Hindlimb muscle (tissue), 1 donor: ENCODE data around the gene RNASE9. TPM values are rescaled to one million over a fixed set of nuclear protein-coding genes. Genes with fewer than 3 reads are reported as not detected.
"Not testable (repeated sequence)": the region's sequence is repeated elsewhere in the genome, so short reads cannot be mapped to it uniquely, and the experiment has no call there.

Experiments used
- DNase-seq: peaks from one replicate; pipeline ENCODE4 v3.0.0-alpha.2; 2013
- polyA plus RNA-seq: library from polyadenylated mRNA; unstranded; fragments of 120-200 nt; gene quantifications from one replicate; pipeline ENCODE4 v1.2.1, GENCODE V29; 2013; ENCODE audit not compliant: insufficient read length

RNASE9 gene
- polyA plus RNA-seq, 1 donor = not detected

- not testable (repeated sequence) for DNase-seq
These were observed 11.6 kb upstream of the RNASE9 start for GRCh38 chr14:20572382-20572990.

DNA sequence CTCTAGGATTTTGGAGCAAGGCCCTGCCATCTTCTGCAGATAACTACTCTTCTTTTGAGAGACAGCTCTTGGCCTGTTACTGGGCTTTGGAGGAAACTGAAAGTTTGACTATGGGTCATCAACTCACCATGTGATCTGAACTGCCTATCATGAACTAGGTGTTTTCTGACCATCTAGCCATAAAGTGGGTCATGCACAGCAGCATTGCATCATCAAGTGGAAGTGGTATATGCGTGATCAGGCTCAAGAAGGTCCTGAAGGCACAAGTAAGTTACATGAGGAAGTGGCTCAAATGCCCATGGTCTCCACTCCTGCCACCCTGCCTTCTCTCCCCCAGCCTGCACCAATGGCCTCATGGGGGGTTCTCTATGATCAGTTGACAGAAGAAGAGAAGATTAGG lies 9.9 kb upstream of the RNASE9 start:
- DNase-seq = not testable (repeated sequence)

- not testable (repeated sequence) for DNase-seq
These were observed 9.0 kb upstream of the RNASE9 start for GRCh38 chr14:20569865-20570264.

- DNase-seq = no peak
These were observed 8.2 kb upstream of the RNASE9 start for GRCh38 chr14:20569066-20569465.

DNA sequence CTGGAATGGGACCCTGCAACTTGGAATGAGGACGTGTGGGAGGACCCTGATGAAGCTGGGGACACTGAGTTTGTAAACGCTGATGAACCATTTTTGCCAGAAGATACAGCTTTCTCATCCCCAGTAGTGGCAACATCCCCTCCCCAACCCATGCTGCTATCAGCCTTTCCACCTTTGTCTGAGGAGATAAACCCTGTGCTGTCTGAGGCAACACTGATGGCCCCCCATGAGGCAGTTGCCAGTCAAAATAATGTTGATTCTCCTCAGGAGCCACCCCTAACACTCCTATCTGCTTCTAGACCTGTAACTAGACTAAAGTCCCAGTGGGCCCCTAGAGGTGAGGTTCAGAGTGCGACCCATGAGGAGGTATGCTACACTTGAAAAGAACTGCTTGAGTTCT lies 7.5 kb upstream of the RNASE9 start:
- DNase-seq = no peak

- not testable (repeated sequence) for DNase-seq
These were observed 6.4 kb upstream of the RNASE9 start for GRCh38 chr14:20567199-20567598.

DNA sequence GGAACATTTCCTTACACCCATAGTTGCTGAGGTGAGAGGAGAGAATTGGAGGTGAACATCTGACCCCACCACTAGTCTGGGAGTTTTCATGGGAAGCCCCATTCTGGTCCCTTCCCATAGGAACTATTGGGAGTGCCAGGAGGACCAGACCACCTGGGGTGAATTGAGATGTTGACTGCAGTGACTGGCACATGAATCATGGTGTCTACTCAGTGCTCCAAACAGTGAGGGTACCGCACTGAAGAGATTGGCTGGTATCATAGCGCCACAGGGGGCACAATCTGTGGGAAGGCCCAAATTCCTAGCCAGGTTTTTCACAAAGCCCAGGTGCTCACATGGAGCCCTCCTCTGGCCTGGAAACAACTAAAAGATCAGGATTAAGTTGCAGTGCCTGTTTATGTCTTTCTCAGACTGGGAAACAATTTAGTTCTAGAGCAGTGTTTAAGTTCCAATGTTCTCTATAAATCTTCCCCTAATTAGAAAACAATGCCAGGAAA lies 3.7 kb upstream of the RNASE9 start:
- DNase-seq = no peak

DNA sequence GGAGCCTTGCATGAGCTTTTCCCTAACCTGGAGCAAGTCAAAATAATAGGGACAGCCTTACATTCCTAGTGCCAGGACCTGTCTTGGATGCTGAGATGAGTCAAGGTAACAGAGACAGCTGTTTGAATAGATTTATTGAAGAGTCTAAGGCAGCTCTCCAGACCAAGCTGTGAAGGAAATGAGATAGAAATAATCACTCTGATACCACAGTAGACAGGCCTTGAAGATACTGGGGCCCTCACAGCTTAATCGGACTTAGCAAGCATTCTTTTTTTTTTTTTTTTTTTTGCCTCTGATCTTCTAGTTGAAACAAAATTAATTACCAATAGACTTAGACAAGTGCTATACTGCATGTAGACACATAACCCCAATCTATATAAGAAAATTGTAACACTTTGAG lies 3.1 kb upstream of the RNASE9 start:
- no peak for DNase-seq

DNA sequence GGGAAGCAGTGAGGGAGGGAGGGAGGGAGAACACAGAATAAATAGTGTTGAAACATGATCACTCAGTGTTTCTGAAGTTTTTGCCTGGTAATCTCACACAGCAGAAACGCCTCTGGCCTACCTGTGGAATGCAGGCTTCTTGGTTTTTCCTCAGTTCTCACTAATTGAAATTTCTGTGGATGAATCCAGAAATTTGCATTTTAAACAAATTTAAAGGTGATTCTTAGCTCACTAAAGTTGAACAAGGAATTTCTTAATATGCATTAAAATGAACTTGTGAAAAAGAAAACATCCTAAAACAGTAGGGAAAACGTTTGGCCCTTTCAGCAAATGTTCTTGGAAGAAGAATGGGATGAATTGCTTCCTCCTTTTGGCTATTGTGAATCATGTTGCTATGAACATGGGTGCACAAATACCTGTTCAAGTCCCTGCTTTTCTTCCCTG lies 1.4 kb downstream of the RNASE9 start:
- DNase-seq = no peak

DNA sequence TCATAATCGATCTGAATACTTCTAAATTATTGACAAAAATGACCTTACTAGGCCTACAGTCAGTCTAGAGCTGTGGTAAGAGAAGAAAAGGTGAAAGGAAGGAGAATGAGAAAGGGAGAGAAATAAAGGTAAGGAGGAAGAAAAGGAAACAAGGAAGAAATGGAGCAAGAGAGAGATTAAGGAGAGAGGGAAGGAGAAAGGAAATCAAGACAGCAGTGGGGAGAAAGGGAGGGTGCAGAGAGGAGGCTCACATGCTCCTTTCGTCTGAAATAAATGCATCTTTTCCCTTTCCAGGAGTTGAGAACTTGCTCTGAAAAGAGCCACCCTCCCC lies 3.7 kb downstream of the RNASE9 start:
- DNase-seq = no peak

GRCh38 chr14:20556500-20557211 lies 4.2 kb downstream of the RNASE9 start:
- DNase-seq = no peak

- DNase-seq = no peak
These were observed 5.0 kb downstream of the RNASE9 start for GRCh38 chr14:20555845-20556244.

GRCh38 chr14:20553024-20553423 lies 7.8 kb downstream of the RNASE9 start:
- no peak for DNase-seq

DNA sequence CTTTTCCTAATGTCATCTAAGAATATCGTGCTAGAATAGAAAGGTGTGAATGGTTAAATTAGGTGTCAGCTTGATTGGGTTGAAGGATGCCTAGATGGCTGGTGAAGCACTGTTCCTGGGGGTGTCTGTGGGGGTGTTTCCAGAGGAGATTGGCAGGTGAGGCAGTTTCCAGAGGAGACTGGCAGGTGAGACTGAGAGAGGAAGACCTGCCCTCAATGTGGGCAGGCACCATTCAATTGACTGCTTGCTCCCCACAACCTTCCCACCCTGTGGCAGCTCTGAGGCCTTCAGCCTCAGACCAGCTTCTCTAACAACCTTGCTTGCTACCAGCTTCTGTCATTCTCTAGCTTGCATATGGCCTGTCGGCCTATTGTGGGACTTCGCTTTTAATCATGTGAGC lies 9.2 kb downstream of the RNASE9 start:
- no peak for DNase-seq

GRCh38 chr14:20550926-20551325 lies 9.9 kb downstream of the RNASE9 start:
- DNase-seq = no peak

DNA sequence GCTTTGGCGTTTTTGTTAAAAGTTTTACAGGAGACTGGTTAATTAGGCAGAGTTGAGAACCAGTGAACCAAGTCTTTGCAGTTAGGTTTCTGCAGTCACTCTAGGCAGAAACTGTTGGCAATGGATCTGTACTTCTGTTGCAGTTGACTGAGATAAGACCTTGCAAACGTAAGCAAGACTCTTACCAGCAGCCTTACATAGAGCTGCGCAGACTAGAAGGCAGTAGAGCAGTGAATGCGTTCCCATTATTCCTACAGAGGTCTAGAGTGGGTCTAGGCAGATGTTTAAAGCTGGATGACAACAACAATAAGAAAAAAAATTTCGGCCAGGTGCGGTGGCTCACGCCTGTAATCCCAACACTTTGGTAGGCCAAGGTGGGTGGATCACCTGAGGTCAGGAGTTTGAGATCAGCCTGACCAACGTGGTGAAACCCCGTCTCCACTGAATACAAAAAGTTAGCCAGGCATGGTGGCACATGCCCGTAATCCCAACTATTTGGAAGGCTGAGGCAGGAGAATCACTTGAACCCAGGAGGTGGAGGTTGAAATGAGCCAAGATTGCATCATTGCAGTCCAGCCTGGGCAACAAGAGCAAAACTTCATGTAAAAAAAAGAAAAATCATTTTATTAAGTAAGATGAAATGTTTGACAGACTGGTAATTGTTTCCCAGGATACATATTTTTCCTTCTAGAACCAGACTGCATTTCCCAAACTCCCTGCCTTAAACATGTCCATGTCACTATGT lies 12.3 kb downstream of the RNASE9 start:
- no peak for DNase-seq

GRCh38 chr14:20546877-20547276 lies 14.0 kb downstream of the RNASE9 start:
- no peak for DNase-seq

DNA sequence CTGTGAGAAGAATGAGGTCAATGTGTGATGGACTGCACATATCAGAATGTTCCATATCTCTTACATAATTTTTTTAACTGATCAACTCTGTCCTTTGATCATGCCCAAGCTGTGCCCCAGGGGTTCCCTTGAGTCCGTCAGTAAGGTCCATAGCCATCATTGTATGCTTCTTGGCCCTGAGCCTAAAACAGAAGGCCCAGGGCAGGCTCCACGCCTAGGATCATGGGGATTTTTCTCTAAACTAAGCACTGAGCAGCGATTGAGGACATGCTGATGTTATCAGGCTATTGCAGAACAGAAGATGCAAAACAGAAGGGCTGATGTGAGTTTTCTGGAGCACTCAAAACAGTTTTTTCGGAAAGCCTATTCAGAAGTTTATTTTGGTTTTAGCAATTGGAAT lies 20.9 kb downstream of the RNASE9 start:
- DNase-seq = no peak

DNA sequence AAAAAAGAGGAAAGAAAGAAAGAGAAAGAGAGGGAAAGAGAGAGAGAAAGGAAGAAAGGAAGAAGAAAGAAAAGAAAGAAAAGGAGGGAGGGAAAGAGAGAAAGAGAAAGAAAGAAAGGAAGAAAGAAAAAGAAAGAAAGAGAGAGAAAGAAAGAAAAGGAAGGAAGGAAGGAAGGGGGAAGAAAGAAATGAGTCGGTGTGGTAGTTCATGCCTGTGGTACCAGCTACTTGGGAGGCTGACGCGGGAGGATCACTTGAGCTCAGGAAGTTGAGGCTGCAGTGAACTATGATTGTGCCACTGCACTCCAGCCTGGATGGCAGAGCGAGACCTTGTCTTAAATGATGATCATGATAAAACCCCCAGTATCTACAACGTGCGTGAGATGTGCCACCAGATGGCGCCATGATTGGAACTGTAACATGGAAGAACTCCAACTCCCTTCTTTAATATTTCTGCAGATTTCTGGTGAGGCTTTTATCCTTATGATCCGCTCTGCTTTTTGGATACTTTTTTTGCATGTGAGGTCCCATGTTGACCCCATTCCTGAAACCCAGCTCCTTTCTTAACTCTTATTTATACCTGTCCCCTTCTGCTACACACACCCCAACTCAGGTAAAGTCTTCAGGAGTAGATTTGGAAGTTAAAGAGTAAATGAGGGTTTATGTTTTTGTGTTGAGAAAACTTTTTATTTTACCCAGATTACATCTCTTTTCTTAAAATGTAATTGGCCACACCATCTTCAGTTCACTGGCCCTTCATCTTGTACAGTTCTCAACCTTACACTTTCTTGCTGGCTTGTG lies 29.9 kb downstream of the RNASE9 start:
- DNase-seq = peak; percentile 60

- no peak for DNase-seq
These were observed 31.0 kb downstream of the RNASE9 start for GRCh38 chr14:20529806-20530205.

DNA sequence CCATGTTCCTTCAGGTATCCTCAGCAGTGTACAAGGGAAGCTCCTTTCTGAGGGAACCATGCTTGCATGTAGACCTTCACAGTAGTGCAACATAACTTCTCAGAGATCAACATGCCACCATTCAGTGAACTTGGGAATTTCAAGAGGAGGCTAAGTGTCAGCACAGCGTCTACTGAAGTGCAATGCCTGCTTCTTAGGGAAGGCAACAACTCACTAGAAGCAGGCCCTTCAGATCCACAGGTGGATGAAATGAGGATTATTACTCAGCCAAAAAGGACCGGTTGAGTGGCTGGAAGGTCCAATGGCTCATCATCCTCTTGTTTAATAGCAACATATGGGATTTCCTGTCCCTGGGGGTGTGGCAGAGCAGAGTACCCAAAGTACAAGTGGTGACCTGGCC lies 36.8 kb downstream of the RNASE9 start:
- DNase-seq = no peak

GRCh38 chr14:20522332-20522731 lies 38.5 kb downstream of the RNASE9 start:
- no peak for DNase-seq

DNA sequence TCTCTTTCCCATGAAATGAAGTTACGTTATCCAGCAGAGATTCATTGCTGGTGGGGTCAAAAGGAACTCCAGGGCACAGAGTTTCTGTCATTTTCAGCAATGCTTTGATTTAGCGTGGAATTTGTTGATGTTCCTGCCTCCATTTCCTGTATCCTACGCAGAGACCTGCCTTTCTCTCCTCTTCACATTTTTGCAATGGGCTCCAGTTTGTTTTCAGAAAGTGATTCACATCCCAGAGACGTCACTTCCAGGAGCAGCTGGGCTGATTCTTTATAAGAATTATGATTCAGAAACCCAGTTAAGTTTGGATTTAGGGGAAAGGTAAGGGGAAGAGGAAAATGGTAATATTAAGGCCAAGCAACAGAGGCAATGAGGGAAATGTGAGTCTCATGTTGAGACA lies 43.9 kb downstream of the RNASE9 start:
- DNase-seq = no peak
